GM12875 (cell line): ENCODE measurements around the gene MAMLD1.

Experiments
- H3K4me3 ChIP-seq: one replicate; pipeline ENCODE4 v1.5.1; 2011; ENCODE audit warnings: low read depth, low read length, control low read depth
- CTCF ChIP-seq: IDR thresholded peaks from 2 replicates; pipeline ENCODE4 v1.5.1; 2011; ENCODE audit warnings: low read depth, mild to moderate bottlenecking, control low read depth, inconsistent platforms, low read length, moderate library complexity, borderline replicate concordance; ENCODE audit not compliant: insufficient read depth

Gene MAMLD1

GRCh38 chrX:150324919-150325318 lies 38.2 kb upstream of the MAMLD1 start:
- no peak overlapping the region for H3K4me3 ChIP-seq
- no peak for TF ChIP-seq CTCF

DNA sequence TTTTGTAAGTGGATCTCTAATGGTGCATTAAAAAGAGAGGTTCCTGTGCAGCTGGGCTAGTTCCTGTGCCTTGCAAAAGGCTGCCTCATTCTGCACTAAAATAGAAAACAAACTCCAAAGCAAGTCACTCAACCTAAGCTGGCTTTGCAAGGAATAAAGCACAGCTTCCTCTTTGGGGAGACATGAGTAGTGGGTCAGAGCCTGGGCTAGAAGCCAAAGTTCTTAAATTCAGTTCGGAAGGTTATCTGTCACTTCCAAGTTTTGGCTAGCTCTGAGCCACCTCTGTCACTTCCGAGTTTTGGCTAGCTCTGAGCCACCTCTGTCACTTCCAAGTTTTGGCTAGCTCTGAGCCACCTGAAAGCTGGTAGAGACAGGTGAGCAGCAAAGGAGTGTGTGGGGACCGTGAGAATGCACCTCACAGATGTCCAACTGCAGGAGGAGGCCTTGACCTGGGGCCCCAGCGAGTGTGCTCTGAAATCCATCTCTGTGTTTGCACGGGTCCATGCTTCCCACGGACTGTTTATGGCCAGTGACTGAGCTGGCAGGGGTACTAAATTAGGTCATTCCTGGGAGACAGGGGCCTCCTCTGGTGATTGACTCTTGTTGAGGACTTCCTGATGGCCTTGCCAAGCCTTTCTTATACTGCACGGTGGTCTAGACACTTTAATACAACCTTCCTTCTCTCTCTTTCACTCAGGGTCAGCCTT lies 36.4 kb upstream of the MAMLD1 start:
- TF ChIP-seq CTCF: no peak
- no peak overlapping the region for H3K4me3 ChIP-seq

- no peak for TF ChIP-seq CTCF
- no peak overlapping the region for H3K4me3 ChIP-seq
These were observed 33.8 kb upstream of the MAMLD1 start for GRCh38 chrX:150329282-150329681.

DNA sequence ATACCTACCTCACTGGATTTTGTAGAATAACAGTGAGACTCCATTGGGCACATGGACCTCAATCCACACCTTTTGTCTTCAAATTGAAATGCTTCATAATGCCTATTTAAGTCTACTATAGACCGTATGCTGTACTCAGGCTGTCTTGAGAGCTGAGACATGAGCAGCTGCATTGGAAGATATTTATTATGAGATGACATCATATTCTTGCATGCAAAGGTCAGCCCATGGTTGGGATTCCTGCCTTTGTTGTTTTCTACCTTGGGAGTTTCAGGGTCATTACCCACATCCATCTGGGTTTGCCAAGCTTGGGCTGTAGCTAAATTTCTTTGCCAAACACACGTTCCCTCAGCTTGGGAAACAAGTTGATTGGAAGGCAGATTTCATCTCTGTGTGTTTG lies 33.2 kb upstream of the MAMLD1 start:
- H3K4me3 ChIP-seq: no peak overlapping the region
- TF ChIP-seq CTCF: no peak

- no peak overlapping the region for H3K4me3 ChIP-seq
- TF ChIP-seq CTCF: no peak
These were observed 31.1 kb upstream of the MAMLD1 start for GRCh38 chrX:150332023-150332422.

GRCh38 chrX:150334100-150334499 lies 29.0 kb upstream of the MAMLD1 start:
- no peak overlapping the region for H3K4me3 ChIP-seq
- no peak for TF ChIP-seq CTCF

DNA sequence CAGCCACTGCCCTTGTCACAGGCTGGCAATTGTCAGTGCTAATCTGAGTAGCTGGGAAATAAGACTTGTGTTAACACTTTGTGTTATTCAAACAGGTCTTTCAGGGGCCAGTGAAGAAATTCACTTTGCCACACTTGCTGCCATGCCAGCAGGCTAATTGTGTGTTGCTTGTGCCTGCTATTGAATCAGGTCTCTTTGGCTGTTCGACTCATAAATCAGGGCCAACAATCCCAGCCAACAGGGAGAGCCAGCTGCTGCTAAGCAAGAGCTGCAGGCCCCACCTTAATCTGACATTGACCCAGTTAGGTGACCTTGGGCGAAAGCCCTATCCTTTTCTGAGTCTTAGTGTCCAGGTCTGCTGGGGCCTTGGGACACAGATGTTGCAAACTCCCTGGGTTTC lies 28.1 kb upstream of the MAMLD1 start:
- no peak for TF ChIP-seq CTCF
- no peak overlapping the region for H3K4me3 ChIP-seq
